Suppressor macrophage (primary cell): ENCODE data around the gene SLITRK1.

Experiments used
- DNase-seq, 4 experiments: peaks; one replicate each; pipeline ENCODE4 v3.0.0-alpha.2; 2020 to 2022
- total RNA-seq, 17 experiments: gene quantifications; one replicate each; lab custom pipeline; 2026; ENCODE audit warnings: mixed read lengths in 6 of 17, inconsistent platforms in 3 of 17; lab: John Stamatoyannopoulos, UW

Gene SLITRK1
- 0 to 1.2 (median 0) reads per million in 17 experiments for total RNA-seq

- peak in 2 of 4 experiments; percentile 12 to 36 for DNase-seq
Observed at GRCh38 chr13:83881917-83882605, at the start of gene SLITRK1. TSS of gene SLITRK1 (minus strand) at chr13:83882474. CDS start at chr13:83881507, 967 bp downstream.

GRCh38 chr13:83929157-83929556 is 46.9 kb upstream of the SLITRK1 start:
- DNase-seq = no peak

DNA sequence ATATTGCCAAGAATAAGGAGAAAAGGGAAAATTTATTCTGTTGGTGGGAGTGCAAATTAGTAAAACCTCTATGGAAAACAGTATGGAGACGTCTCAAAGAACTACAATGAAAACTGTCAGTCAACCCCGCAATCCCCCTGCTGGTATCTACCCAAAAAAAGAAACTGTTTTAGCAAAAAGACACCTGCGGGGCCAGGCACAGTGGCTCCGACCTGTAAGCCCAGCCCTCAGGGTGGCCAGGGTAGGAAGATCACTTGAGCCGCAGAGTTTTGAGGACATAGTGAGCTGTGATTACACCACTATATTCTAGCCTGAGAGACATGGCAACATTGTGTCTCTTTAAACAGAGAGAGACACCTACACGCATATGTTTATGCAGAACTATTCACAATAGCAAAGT is 37.5 kb upstream of the SLITRK1 start:
- no peak for DNase-seq

DNA sequence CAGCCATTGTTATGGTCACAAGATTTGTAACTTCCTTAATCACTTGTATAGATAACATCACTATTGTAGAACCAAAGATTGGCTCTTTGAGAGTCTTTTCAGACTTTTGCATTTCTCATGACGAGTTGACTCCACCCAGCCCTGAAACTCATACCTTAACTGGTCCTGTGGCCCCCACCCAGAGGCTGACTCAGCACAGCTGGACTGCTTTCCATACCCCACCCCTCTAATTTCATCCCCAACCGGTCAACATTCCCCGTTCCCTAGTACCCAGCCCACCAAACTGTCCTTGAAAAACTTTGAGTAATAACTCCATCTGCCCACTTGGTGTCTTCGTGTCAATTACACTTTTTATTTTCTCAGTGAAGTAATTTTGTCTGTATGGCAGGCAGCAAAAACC is 32.1 kb upstream of the SLITRK1 start:
- DNase-seq = no peak

GRCh38 chr13:83907196-83907989 is 25.1 kb upstream of the SLITRK1 start:
- DNase-seq = no peak

- no peak for DNase-seq
Observed at GRCh38 chr13:83906240-83906820, 24.1 kb upstream of the SLITRK1 start.

DNA sequence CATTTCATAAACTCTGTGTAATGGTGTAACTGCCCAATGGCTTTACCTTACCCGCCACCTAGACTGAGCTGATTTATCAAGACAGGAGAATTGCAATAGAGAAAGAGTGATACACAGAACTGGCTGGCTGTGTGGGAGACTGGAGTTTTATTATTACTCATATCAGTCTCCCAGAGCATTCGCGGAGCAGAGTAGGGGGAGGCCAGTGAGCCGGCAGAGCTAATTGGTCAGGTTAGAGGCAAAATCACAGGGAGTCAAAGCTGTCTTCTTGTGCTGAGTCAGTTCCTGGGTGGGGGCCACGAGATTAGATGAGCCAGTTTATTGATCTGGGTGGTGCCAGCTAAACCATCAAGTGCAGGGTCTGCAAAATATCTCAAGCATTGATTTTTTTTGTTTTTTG is 23.4 kb upstream of the SLITRK1 start:
- DNase-seq = no peak

- no peak for DNase-seq
Observed at GRCh38 chr13:83895994-83896580, 13.8 kb upstream of the SLITRK1 start.

- DNase-seq = no peak
Observed at GRCh38 chr13:83890358-83890757, 8.1 kb upstream of the SLITRK1 start.

DNA sequence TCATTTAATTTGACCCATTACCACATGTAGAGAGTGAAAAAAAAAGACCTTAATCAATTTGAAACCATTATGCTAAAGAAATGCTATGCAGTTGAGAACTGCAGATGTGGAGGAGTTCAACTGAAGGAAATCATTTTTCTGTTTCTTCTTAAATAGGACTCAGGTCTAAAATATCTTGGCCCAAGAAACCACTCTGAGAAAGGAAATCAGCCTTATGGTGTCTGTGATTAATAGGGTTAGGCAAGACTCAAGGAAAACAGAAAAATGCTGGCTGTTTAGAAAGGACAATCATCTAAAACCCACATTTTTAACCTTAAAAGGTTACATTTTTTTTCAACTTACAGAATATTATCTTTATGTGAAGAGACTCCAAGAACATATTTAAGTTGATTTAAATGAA is 1.9 kb upstream of the SLITRK1 start:
- DNase-seq = no peak

GRCh38 chr13:83883061-83883523 is 818 bp upstream of the SLITRK1 start:
- no peak for DNase-seq

DNA sequence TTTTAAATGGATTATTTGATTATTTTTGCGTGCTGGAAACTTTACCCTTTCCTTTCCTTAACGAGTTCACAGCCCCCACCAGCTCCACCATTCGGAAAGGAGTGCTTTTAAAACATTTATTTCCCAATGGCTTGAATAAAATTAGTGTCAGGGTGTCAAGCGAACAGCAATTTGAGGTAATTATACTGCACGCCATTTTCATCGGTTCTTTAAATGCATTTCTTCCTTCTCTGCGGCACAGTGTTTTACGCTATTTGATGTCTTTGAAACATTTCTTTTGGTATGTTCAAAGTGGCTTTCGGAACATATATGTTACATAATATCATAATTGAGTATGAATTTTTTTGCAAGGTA is 309 bp upstream of the SLITRK1 start:
- DNase-seq = no peak

DNA sequence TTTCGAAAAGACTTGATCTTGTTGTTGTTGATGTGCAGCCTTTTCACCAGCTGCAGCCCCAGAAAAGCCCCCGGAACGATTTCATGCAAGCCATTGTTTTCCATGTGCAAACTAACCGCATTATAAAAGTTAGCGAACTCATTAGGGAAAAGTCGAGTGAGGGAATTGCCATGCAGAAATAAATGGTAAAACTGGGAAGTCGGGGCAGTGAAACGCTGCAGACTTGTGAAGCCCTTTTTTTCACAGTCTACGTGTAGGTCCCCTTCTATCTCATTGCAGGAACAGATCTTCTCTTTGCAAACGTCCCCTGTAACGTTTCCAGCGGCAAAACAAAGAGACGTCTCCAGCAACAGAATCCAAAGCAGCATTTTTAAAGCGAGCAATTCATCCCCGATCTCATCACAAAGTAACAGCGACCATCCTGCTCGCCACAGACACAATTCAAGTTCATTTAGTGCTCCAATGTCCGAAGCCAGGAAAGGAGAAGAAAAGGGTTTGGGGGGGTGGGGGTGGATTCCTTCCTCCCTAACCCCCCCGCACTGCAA is 1.1 kb downstream of the SLITRK1 start:
- DNase-seq = no peak

DNA sequence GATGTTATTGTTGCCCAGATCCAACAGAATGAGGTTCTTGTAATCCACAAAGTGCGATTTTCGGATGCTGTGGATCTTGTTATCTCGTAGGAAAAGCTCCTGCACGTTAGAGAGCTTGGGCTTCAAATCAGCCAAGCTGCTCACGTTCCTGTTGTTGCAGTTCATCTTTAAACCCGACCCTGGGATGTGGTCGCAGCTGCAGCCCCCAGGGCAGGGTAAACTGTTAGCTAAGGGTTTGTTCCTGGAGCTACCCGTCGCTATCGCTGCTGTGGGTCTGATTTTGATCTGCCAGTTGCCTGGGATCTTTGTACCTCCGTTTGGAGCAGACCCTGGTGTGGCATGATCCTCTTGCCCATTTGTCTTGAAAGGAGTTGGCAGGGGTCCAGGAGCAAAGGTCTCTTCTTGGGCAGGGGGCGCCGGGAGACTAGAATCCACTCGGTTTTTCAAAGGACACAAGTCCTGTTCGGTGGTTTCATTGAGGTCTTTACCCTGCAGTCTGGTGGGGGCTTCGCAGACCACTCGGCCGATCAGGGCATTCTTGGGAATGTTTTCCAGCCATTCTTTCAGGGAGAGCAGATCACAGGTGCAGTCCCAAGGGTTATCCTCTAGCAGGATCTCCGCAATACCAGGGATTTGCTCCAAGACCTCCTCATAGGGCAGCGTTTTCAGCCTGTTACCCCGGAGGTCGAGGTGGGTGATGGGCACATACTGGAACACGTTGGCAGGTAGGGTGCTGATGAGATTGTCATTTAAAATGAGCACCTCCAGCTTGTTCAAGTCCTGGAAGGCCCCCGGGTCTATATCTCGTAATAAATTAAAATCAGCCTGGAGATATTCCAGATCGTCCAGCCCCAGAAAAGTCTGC is 1.8 kb downstream of the SLITRK1 start:
- DNase-seq = no peak

GRCh38 chr13:83879431-83880171 is 2.7 kb downstream of the SLITRK1 start:
- no peak for DNase-seq

DNA sequence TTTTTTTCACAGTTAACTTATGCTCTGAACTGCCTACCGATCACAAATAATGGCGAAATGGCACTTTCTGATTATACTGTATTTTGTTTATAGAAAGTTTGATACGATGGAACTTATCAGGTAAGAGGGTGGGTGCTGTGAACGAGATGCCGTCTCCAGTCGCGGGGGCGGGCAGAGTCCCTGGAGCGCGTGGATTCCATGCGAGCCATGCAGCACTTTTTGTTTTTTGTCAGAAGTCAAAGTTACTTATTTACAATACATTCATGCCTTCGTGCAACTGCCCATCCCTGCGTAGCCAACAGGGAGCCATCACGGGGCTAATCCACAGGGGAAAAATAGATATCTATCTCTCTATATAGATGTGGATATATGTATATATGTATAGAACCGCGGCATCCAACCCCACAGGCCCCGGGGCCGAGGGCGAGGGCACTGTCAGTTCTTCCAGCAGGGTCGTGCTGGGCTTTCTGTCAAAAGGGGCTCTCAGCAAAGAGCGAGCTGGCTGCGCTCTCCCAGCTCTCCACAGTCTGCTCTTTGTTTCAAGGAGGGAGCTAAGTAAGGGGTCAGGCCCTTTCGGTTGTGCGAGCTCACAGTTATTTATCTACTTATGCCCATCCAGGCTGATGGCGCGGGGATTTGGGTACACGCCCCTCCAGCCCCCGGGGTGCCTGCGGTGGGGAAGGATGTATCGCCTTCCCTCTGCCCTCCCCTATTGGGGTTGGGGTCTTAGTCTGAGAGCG is 3.4 kb downstream of the SLITRK1 start:
- DNase-seq = no peak

DNA sequence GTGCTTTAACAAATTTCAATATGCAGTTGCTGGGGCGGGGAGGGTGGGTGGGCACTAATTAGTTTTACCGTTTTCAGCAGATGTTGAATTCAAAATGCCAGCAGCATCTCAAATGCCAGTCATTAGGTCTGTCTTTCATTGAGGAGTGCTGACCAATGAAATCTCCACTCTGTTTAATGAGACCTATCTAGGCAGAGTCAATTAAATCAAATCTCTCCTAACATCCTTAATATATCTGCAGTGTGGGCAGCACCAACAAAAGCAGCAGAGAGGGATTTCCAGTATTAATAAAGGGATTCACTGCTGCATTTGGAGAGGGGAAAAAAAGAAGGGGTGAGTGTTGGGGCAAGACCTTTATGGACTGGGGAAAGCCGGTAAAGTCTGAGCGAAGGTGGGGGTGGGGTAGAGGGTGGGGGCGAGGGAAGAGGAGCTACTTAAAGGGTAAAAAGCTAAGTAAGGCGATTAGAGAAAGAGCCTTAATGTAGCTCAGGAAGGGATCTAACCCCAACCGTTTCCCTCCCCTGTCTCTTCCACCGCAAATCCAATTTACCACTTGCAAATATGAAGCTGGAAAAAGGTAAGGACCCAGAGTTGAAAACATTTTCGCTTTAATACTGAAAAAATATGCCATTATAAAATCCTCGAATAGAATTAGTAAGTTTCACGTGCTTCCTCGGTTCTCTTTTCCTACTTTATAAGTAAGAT is 4.5 kb downstream of the SLITRK1 start:
- no peak for DNase-seq

- no peak for DNase-seq
Observed at GRCh38 chr13:83876546-83876945, 5.7 kb downstream of the SLITRK1 start.

GRCh38 chr13:83867708-83868107 is 14.6 kb downstream of the SLITRK1 start:
- no peak for DNase-seq
